HFFc6 (cell line): ENCODE measurements around the gene CHD3. TPM values are rescaled to one million over a fixed set of nuclear protein-coding genes. Genes with fewer than 3 reads are reported as not detected.

Experiments
- DNase-seq: peaks from one replicate; pipeline ENCODE4 v3.0.0-alpha.2; 2018
- H3K27ac Mint-ChIP-seq: 2 replicates; pipeline ENCODE4 v1.8.0; 2020; ENCODE audit warnings: mild to moderate bottlenecking, mixed read lengths
- H3K27me3 Mint-ChIP-seq: 2 replicates; pipeline ENCODE4 v1.8.0; 2021; ENCODE audit warnings: mild to moderate bottlenecking, moderate library complexity, mixed read lengths; ENCODE audit not compliant: insufficient read depth
- H3K36me3 Mint-ChIP-seq: 2 replicates; pipeline ENCODE4 v1.8.0; 2021; ENCODE audit warnings: low read depth, mixed read lengths
- H3K4me1 Mint-ChIP-seq: 2 replicates; pipeline ENCODE4 v1.8.0; 2020; ENCODE audit warnings: low read depth, mixed read lengths
- H3K4me3 Mint-ChIP-seq: 2 replicates; pipeline ENCODE4 v1.8.0; 2020; ENCODE audit warnings: mild to moderate bottlenecking, moderate library complexity, mixed read lengths
- H3K9me3 Mint-ChIP-seq: 2 replicates; pipeline ENCODE4 v1.8.0; 2020; ENCODE audit warnings: mild to moderate bottlenecking, mixed read lengths
- CTCF ChIP-seq: fragments of 200-600 bp; sonication (generic); IDR thresholded peaks from 2 replicates; pipeline ENCODE4 v1.5.0; 2021; ENCODE audit warnings: antibody characterized with exemption, mild to moderate bottlenecking
- long read RNA-seq: library from polyadenylated mRNA; unstranded; transcript quantifications from one replicate; pipeline ENCODE4 v2.0.0, GENCODE V29; 2019
- total RNA-seq, 6 experiments: library from RNA; stranded (reverse); fragmentation: NEBNext Ultra II Directional; extraction: Animal tissue kit (Norgen Biotek cat#: 25700); gene quantifications; 2 replicates in 1 of 6; 3 replicates in 5 of 6; pipeline ENCODE4 v1.2.3, GENCODE V29; 2021

Gene CHD3
- 100 to 1,000 TPM in 4 of 6 experiments, 10 to 100 TPM in 2; 83.3 to 112 (median 110) TPM for total RNA-seq
- long read RNA-seq, partial matches to known transcripts, result 19 of 20 reads
- long read RNA-seq, other reads (novel, unspliced or antisense), result 1 of 20 reads

DNA sequence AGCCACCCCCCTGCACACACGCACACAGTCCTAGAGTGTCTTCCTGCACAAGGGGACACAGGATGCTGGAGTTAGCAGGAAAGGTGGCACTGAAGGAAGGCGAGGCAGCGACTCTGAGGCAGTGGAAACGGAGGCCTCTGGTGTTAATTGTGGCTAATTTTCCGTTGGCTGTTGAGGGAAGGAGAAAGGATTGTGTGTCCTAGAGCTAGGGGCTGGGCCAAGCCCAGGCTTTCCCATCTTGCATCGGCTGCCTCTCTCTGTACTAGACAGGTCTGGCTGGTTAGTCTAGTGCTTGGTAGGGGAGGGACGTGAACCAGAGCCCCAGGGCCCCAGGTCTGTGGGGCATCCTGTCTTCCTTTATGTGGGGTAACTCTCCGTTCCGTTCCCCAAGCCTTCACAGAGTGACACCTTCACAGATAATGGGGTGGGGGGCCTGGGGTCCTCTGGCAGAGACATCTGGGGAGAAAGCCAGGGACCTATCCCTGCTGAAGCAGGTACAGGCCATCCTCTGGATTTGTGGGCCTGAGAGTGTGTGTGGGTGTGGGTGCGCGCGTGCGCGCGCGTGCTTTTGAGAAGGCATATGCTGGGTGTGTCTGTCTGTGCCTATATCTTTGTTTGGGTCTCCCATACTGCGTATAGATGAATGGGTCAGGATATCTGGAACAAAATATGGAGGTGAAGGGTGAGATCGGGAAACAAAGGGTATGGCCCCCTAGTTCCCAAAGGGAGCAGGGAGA is at the start of gene CHD3:
CHD3 (plus strand) TSS at position 606 of the 737 bp plus-strand sequence. CDS start 212 bp downstream, outside the sequence.
- Mint-ChIP-seq H3K27ac (no peak within 1 kb of the TSS), H3K9me3 (no peaks in the 10 kb centered on the region), H3K27me3 (peaks cover 4% of the 10 kb centered on the region), H3K36me3 (peaks cover 4% of the 10 kb centered on the region; the same call in 1 of the 2 replicates), H3K4me3 (no peak within 1 kb of the TSS; the same call in 1 of the 2 replicates), H3K4me1 (peaks cover 5% of the 10 kb centered on the region)
- no peak for TF ChIP-seq CTCF
- no peak for DNase-seq

- Mint-ChIP-seq H3K9me3 (no peaks in the 10 kb centered on the region), H3K4me3 (no peak overlapping the region), H3K27me3 (peaks cover 18% of the 10 kb centered on the region), H3K4me1 (peaks cover 61% of the 10 kb centered on the region), H3K27ac (peak overlapping the region; percentile 54), H3K36me3 (peaks cover 8% of the 10 kb centered on the region; the same call in 1 of the 2 replicates)
- no peak for DNase-seq
- TF ChIP-seq CTCF, result no peak
Measured at GRCh38 chr17:7839190-7839875, 49.3 kb upstream of the CHD3 start.

GRCh38 chr17:7839876-7840261 is 48.7 kb upstream of the CHD3 start:
- Mint-ChIP-seq H3K4me3 (no peak overlapping the region), H3K9me3 (no peaks in the 10 kb centered on the region), H3K27me3 (peaks cover 15% of the 10 kb centered on the region), H3K27ac (peak overlapping the region; percentile 91), H3K4me1 (peaks cover 60% of the 10 kb centered on the region), H3K36me3 (peaks cover 8% of the 10 kb centered on the region; the same call in 1 of the 2 replicates)
- no peak for TF ChIP-seq CTCF
- peak; percentile 30 for DNase-seq

- H3K27me3 Mint-ChIP-seq, result peaks cover 14% of the 10 kb centered on the region
- peak overlapping the region; percentile 91 for H3K27ac Mint-ChIP-seq
- no peak for TF ChIP-seq CTCF
- H3K4me3 Mint-ChIP-seq, result peak overlapping the region; percentile 86
- H3K36me3 Mint-ChIP-seq, result peaks cover 8% of the 10 kb centered on the region; the same call in 1 of the 2 replicates
- peaks cover 60% of the 10 kb centered on the region for H3K4me1 Mint-ChIP-seq
- no peaks in the 10 kb centered on the region for H3K9me3 Mint-ChIP-seq
- DNase-seq, result no peak
Measured at GRCh38 chr17:7840441-7840840, 48.1 kb upstream of the CHD3 start.

DNA sequence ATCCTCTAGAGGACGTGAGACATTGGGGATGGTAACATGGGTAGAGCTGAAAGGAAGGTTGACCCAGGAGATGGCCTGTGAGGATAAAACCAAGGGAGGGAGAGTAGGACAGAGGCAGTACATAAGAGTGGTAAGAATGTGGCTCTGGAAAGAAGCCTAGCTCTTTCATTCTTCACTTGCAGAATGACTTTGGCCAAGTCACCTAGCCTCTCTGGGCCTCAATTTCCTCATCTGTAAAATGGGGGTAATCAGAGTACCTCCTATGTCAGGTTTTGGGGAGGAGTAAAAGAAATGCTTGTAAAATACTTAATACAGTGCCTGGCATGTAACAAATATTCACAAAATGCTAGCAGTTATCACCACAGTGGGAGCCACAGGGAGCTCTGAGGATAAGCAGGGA is 47.7 kb upstream of the CHD3 start:
- no peaks in the 10 kb centered on the region for H3K9me3 Mint-ChIP-seq
- peak overlapping the region; percentile 86 for H3K4me3 Mint-ChIP-seq
- TF ChIP-seq CTCF, result no peak
- peaks cover 14% of the 10 kb centered on the region for H3K27me3 Mint-ChIP-seq
- DNase-seq, result no peak
- H3K27ac Mint-ChIP-seq, result peak overlapping the region; percentile 91
- peaks cover 64% of the 10 kb centered on the region for H3K4me1 Mint-ChIP-seq
- H3K36me3 Mint-ChIP-seq, result peaks cover 8% of the 10 kb centered on the region; the same call in 1 of the 2 replicates
